ENCODE measurements around the gene EED.

GRCh38 chr11:86218125-86219084, 26.1 kb upstream of the EED start:
- TF ChIP-seq, protein P1, sequence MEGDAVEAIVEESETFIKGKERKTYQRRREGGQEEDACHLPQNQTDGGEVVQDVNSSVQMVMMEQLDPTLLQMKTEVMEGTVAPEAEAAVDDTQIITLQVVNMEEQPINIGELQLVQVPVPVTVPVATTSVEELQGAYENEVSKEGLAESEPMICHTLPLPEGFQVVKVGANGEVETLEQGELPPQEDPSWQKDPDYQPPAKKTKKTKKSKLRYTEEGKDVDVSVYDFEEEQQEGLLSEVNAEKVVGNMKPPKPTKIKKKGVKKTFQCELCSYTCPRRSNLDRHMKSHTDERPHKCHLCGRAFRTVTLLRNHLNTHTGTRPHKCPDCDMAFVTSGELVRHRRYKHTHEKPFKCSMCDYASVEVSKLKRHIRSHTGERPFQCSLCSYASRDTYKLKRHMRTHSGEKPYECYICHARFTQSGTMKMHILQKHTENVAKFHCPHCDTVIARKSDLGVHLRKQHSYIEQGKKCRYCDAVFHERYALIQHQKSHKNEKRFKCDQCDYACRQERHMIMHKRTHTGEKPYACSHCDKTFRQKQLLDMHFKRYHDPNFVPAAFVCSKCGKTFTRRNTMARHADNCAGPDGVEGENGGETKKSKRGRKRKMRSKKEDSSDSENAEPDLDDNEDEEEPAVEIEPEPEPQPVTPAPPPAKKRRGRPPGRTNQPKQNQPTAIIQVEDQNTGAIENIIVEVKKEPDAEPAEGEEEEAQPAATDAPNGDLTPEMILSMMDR (IDR thresholded peaks at IDR 0.05): peak; percentile 65 to 82 (median 79)
- no peak for TF ChIP-seq POLR2A (IDR thresholded peaks at IDR 0.05)
- TF ChIP-seq POLR2AphosphoS5 (IDR thresholded peaks at IDR 0.05): no peak
- TF ChIP-seq EP300 (IDR thresholded peaks at IDR 0.05): no peak
